Measurements from ENCODE around the gene ARF6.

- TF ChIP-seq, protein P1, sequence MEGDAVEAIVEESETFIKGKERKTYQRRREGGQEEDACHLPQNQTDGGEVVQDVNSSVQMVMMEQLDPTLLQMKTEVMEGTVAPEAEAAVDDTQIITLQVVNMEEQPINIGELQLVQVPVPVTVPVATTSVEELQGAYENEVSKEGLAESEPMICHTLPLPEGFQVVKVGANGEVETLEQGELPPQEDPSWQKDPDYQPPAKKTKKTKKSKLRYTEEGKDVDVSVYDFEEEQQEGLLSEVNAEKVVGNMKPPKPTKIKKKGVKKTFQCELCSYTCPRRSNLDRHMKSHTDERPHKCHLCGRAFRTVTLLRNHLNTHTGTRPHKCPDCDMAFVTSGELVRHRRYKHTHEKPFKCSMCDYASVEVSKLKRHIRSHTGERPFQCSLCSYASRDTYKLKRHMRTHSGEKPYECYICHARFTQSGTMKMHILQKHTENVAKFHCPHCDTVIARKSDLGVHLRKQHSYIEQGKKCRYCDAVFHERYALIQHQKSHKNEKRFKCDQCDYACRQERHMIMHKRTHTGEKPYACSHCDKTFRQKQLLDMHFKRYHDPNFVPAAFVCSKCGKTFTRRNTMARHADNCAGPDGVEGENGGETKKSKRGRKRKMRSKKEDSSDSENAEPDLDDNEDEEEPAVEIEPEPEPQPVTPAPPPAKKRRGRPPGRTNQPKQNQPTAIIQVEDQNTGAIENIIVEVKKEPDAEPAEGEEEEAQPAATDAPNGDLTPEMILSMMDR (IDR thresholded peaks at IDR 0.05; ENCODE audit: poor library complexity, severe bottlenecking) = no peak
- TF ChIP-seq POLR2AphosphoS5 (IDR thresholded peaks at IDR 0.05) (no peak), EZH2 (IDR thresholded peaks at IDR 0.05; ENCODE audit: borderline replicate concordance, insufficient read depth, low read length, poor library complexity, severe bottlenecking) (no peak), RAD21 (conservative IDR thresholded peaks at IDR 0.05) (no peak), TAF1 (IDR thresholded peaks at IDR 0.05; ENCODE audit: low read depth) (no peak), EP300 (conservative IDR thresholded peaks at IDR 0.05; ENCODE audit: poor library complexity, severe bottlenecking) (no peak)
- TF ChIP-seq, protein P2, sequence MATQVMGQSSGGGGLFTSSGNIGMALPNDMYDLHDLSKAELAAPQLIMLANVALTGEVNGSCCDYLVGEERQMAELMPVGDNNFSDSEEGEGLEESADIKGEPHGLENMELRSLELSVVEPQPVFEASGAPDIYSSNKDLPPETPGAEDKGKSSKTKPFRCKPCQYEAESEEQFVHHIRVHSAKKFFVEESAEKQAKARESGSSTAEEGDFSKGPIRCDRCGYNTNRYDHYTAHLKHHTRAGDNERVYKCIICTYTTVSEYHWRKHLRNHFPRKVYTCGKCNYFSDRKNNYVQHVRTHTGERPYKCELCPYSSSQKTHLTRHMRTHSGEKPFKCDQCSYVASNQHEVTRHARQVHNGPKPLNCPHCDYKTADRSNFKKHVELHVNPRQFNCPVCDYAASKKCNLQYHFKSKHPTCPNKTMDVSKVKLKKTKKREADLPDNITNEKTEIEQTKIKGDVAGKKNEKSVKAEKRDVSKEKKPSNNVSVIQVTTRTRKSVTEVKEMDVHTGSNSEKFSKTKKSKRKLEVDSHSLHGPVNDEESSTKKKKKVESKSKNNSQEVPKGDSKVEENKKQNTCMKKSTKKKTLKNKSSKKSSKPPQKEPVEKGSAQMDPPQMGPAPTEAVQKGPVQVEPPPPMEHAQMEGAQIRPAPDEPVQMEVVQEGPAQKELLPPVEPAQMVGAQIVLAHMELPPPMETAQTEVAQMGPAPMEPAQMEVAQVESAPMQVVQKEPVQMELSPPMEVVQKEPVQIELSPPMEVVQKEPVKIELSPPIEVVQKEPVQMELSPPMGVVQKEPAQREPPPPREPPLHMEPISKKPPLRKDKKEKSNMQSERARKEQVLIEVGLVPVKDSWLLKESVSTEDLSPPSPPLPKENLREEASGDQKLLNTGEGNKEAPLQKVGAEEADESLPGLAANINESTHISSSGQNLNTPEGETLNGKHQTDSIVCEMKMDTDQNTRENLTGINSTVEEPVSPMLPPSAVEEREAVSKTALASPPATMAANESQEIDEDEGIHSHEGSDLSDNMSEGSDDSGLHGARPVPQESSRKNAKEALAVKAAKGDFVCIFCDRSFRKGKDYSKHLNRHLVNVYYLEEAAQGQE (IDR thresholded peaks at IDR 0.05; ENCODE audit: borderline replicate concordance) = no peak
Measured at GRCh38 chr14:49875640-49876198, 17.2 kb upstream of the ARF6 start.
